HCT116 (cell line): ENCODE data around the gene IGFL3. TPM values are rescaled to one million over a fixed set of nuclear protein-coding genes. Genes with fewer than 3 reads are reported as not detected.

Experiments
- ATAC-seq: fragments of 200-7000 bp; cut with Tn5 transposase; 2 replicates; pipeline ENCODE4 v1.9.1; 2020; ENCODE audit warnings: mild to moderate bottlenecking, moderate library complexity
- BruUV-seq: library from RNA; stranded (reverse); fragments of 400-500 nt; replicated peaks from 2 replicates; lab custom pipeline; 2021; lab: Mats Ljungman, UMichigan
- CTCF ChIA-PET: fragments of 300-600 bp; sonication (Branson Sonifier 250); formaldehyde crosslinking; loops from one replicate; lab custom pipeline; 2021; ENCODE audit warnings: antibody characterized with exemption; lab: Charles Lee
- POLR2A ChIA-PET: fragments of 300-600, 350-600 bp; sonication (Branson Sonifier 250); formaldehyde crosslinking; loops from one replicate; lab custom pipeline; 2021; ENCODE audit warnings: antibody characterized with exemption; lab: Charles Lee
- RAD21 ChIA-PET, 2 experiments: fragments of 300-600 bp; sonication (Branson Sonifier 250); formaldehyde crosslinking; loops; one replicate each; lab custom pipeline; 2023; ENCODE audit warnings: low total read pairs in 2 of 2; ENCODE audit not compliant: uncharacterized antibody in 2 of 2, unreplicated experiment in 2 of 2, low non-redundant PET in 1 of 2; lab: Charles Lee
- DNase-seq: peaks from one replicate; pipeline ENCODE4 v3.0.0-alpha.2; 2010; ENCODE audit warnings: low read depth, low spot score
- H2AFZ ChIP-seq: fragments of 200-600 bp; shearing (Covaris generic), sonication (generic); 2 replicates; pipeline ENCODE4 v1.6.1; 2017; ENCODE audit warnings: low read depth, mixed run types, mixed read lengths, antibody characterized with exemption, low read length; ENCODE audit not compliant: poor library complexity, severe bottlenecking
- H3K27ac ChIP-seq: 2 replicates; pipeline ENCODE4 v1.5.1; 2012; ENCODE audit warnings: low read depth, low read length
- H3K27me3 ChIP-seq: fragments of 200-600 bp; sonication (generic); 2 replicates; pipeline ENCODE4 v1.6.1; 2016; ENCODE audit warnings: mixed run types, low read length, mixed read lengths; ENCODE audit not compliant: insufficient read depth
- H3K36me3 ChIP-seq, 2 experiments: fragments of 200-500 bp in 1 of 2; fragments of 200-600 bp in 1 of 2; sonication (Bioruptor generic) in 1 of 2; sonication (generic) in 1 of 2; 2 replicates each; pipeline versions ENCODE4 v1.5.1 to v1.6.1; 2014 to 2016; ENCODE audit warnings: low read length in 2 of 2, inconsistent platforms in 1 of 2, mixed read lengths in 1 of 2, mixed run types in 1 of 2; ENCODE audit not compliant: insufficient read depth in 2 of 2, control insufficient read depth in 1 of 2
- H3K4me1 ChIP-seq, 2 experiments: fragments of 200-600 bp in 1 of 2; sonication (generic) in 1 of 2; 2 replicates each; pipeline versions ENCODE4 v1.5.1 to v1.6.1; 2012 to 2017; ENCODE audit warnings: low read length in 2 of 2, inconsistent platforms in 1 of 2, mild to moderate bottlenecking in 1 of 2, mixed read lengths in 1 of 2, mixed run types in 1 of 2, moderate library complexity in 1 of 2; ENCODE audit not compliant: insufficient read depth in 2 of 2, control insufficient read depth in 1 of 2
- H3K4me2 ChIP-seq: fragments of 200-600 bp; sonication (generic); 2 replicates; pipeline ENCODE4 v1.6.1; 2017; ENCODE audit warnings: mixed run types, low read length, mixed read lengths
- H3K4me3 ChIP-seq, 2 experiments: fragments of 200-600 bp in 1 of 2; sonication (generic) in 1 of 2; replicated peaks in 1 of 2; 2 replicates each; pipeline ENCODE4 v1.5.1; 2011 to 2016; ENCODE audit warnings: low read length in 2 of 2, control low read depth in 1 of 2, low read depth in 1 of 2, mild to moderate bottlenecking in 1 of 2, mixed read lengths in 1 of 2, mixed run types in 1 of 2
- H3K79me2 ChIP-seq: fragments of 200-600 bp; sonication (generic); 2 replicates; pipeline ENCODE4 v1.6.1; 2017; ENCODE audit warnings: mild to moderate bottlenecking, mixed run types, low read length, moderate library complexity, mixed read lengths; ENCODE audit not compliant: insufficient read depth
- H3K9ac ChIP-seq: fragments of 200-600 bp; sonication (generic); 2 replicates; pipeline ENCODE4 v1.6.1; 2016; ENCODE audit warnings: low read length, mixed read lengths
- H3K9me2 ChIP-seq: fragments of 200-600 bp; sonication (generic), shearing (Covaris generic); 2 replicates; pipeline ENCODE4 v1.6.1; 2017; ENCODE audit warnings: mixed run types, mild to moderate bottlenecking, moderate library complexity; ENCODE audit not compliant: insufficient read depth
- H3K9me3 ChIP-seq, 2 experiments: fragments of 200-500 bp in 1 of 2; fragments of 200-600 bp in 1 of 2; sonication (Bioruptor generic) in 1 of 2; sonication (generic) in 1 of 2; 2 replicates each; pipeline ENCODE4 v1.6.1; 2014 to 2017; ENCODE audit warnings: low read length in 2 of 2, mixed read lengths in 2 of 2, inconsistent platforms in 1 of 2, low read depth in 1 of 2, mild to moderate bottlenecking in 1 of 2, mixed run types in 1 of 2, moderate library complexity in 1 of 2; ENCODE audit not compliant: control insufficient read depth in 1 of 2, insufficient read depth in 1 of 2
- H4K20me1 ChIP-seq: fragments of 200-600 bp; sonication (generic), shearing (Covaris generic); 2 replicates; pipeline ENCODE4 v1.6.1; 2017; ENCODE audit warnings: mixed run types, mild to moderate bottlenecking, moderate library complexity; ENCODE audit not compliant: insufficient read depth
- CBX3 ChIP-seq: IDR thresholded peaks from 2 replicates; pipeline ENCODE4 v1.6.1; 2012; ENCODE audit warnings: low read depth
- ELF1 ChIP-seq: IDR thresholded peaks from 2 replicates; pipeline ENCODE4 v1.6.1; 2012; ENCODE audit warnings: low read depth, borderline replicate concordance
- EZH2 ChIP-seq: fragments of 200-600 bp; sonication (generic); IDR thresholded peaks from 2 replicates; pipeline ENCODE4 v1.6.1; 2017; ENCODE audit warnings: antibody characterized with exemption, mixed run types
- EZH2phosphoT487 ChIP-seq: fragments of 200-600 bp; IDR thresholded peaks from 2 replicates; pipeline ENCODE4 v1.6.1; 2018; ENCODE audit warnings: antibody characterized with exemption, borderline replicate concordance
- FOSL1 ChIP-seq: IDR thresholded peaks from 2 replicates; pipeline ENCODE4 v1.6.1; 2012; ENCODE audit warnings: low read depth
- MAX ChIP-seq: IDR thresholded peaks from 2 replicates; pipeline ENCODE4 v1.6.1; 2012
- POLR2A ChIP-seq: IDR thresholded peaks from 2 replicates; pipeline ENCODE4 v1.7.0; 2011; ENCODE audit warnings: borderline replicate concordance; ENCODE audit not compliant: insufficient read depth, insufficient read length; ENCODE audit errors: extremely low read depth
- RAD21 ChIP-seq: IDR thresholded peaks from 2 replicates; pipeline ENCODE4 v1.6.1; 2012; ENCODE audit warnings: low read depth, mild to moderate bottlenecking
- SP1 ChIP-seq: IDR thresholded peaks from 2 replicates; pipeline ENCODE4 v1.6.1; 2012; ENCODE audit warnings: low read depth
- YY1 ChIP-seq: IDR thresholded peaks from 2 replicates; pipeline ENCODE4 v1.6.1; 2011; ENCODE audit warnings: low read length, low read depth, moderate library complexity, mild to moderate bottlenecking; ENCODE audit not compliant: insufficient replicate concordance; ENCODE audit errors: extremely low read depth
- intact Hi-C: fragments of 100-400 bp; cut with micrococcal nuclease; formaldehyde crosslinking; loops from 2 replicates; pipeline ENCODE4 v1.10.0; 2022
- total RNA-seq: library from RNA; stranded (reverse); gene quantifications from one replicate; pipeline ENCODE4 v1.2.1, GENCODE V29; 2021; ENCODE audit not compliant: unreplicated experiment
- TF ChIP-seq, protein P1 (sequence below): IDR thresholded peaks from 2 replicates; pipeline ENCODE4 v1.6.1; 2011; ENCODE audit warnings: mild to moderate bottlenecking, low read length, moderate library complexity; ENCODE audit not compliant: insufficient replicate concordance; ENCODE audit errors: extremely low read depth

Gene IGFL3
- total RNA-seq, 1 experiment from 2014 or later = not detected

DNA sequence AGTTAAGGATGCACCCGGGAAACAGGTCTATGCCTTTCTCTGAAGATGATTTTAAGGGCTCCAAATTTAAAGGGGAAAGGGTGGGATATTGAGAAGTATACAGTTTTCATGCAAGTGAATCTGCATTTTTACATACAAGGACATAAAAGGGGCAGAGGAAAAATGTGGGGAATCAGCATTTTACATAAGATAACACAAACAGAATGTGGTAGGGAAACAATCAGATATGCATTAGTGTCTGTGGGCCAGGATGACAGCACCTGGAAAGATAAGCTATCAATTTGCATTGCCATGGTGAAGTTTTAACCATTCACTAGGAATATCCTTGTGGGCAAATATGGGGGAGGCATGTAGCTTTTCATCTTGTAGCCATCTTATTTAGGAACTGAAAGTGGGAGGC lies 24.1 kb downstream of the IGFL3 start:
- Histone ChIP-seq H4K20me1 (no peaks in the 10 kb centered on the region), H3K79me2 (no peaks in the 10 kb centered on the region), H2AFZ (no peak overlapping the region), H3K27me3 (no peaks in the 10 kb centered on the region), H3K4me2 (no peak overlapping the region), H3K27ac (no peak overlapping the region), H3K4me3 (no peak overlapping the region), H3K9ac (no peak overlapping the region), H3K9me2 (no peaks in the 10 kb centered on the region), H3K4me1 (no peaks in the 10 kb centered on the region), H3K36me3 (no peaks in the 10 kb centered on the region), H3K9me3 (peaks cover 0 to 8% of the 10 kb centered on the region in 2 experiments; a peak in 2 of 4 replicates)
- POLR2A ChIA-PET = no interaction called here
- CTCF ChIA-PET = no interaction called here
- intact Hi-C loops = no loop called here
- DNase-seq (no peak), ATAC-seq (no peak)
- TF ChIP-seq RAD21 (no peak), FOSL1 (no peak), SP1 (no peak), MAX (no peak), YY1 (no peak), ELF1 (no peak)
- TF ChIP-seq, protein P1, sequence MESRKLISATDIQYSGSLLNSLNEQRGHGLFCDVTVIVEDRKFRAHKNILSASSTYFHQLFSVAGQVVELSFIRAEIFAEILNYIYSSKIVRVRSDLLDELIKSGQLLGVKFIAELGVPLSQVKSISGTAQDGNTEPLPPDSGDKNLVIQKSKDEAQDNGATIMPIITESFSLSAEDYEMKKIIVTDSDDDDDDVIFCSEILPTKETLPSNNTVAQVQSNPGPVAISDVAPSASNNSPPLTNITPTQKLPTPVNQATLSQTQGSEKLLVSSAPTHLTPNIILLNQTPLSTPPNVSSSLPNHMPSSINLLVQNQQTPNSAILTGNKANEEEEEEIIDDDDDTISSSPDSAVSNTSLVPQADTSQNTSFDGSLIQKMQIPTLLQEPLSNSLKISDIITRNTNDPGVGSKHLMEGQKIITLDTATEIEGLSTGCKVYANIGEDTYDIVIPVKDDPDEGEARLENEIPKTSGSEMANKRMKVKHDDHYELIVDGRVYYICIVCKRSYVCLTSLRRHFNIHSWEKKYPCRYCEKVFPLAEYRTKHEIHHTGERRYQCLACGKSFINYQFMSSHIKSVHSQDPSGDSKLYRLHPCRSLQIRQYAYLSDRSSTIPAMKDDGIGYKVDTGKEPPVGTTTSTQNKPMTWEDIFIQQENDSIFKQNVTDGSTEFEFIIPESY = no peak
- RAD21 ChIA-PET = no interaction called here
- BruUV-seq = no TSS peak

- no peak overlapping the region for H3K9ac ChIP-seq
- no peaks in the 10 kb centered on the region for H4K20me1 ChIP-seq
- RAD21 ChIA-PET = no interaction called here
- H3K4me2 ChIP-seq = no peak overlapping the region
- H3K4me3 ChIP-seq = no peak overlapping the region
- H2AFZ ChIP-seq = no peak overlapping the region
- DNase-seq = no peak
- POLR2A ChIA-PET = no interaction called here
- no peaks in the 10 kb centered on the region for H3K27me3 ChIP-seq
- no peaks in the 10 kb centered on the region for H3K79me2 ChIP-seq
- TF ChIP-seq EZH2phosphoT487 (no peak), FOSL1 (no peak), POLR2A (no peak), EZH2 (no peak), CBX3 (no peak)
- H3K9me2 ChIP-seq = no peaks in the 10 kb centered on the region; the same call in 1 of the 2 replicates
- H3K4me1 ChIP-seq = no peaks in the 10 kb centered on the region
- CTCF ChIA-PET = interaction anchor here (0.6 to 1.2 kb wide), 4 partner anchors 12 to 1646 kb away, joined by 3 to 7 read pairs (median 4); no protein-coding TSS in a partner anchor
- ATAC-seq = no peak
- intact Hi-C loops = no loop called here
- H3K27ac ChIP-seq = no peak overlapping the region
- no TSS peak for BruUV-seq
- H3K9me3 ChIP-seq = no peaks in the 10 kb centered on the region
- H3K36me3 ChIP-seq = no peaks in the 10 kb centered on the region
Measured at GRCh38 chr19:46090444-46090843, 34.0 kb downstream of the IGFL3 start.
